OCI-LY3 (cell line): ENCODE data around the gene MLXIP.
"Not testable (repeated sequence)": the region's sequence is repeated elsewhere in the genome, so short reads cannot be mapped to it uniquely, and the experiment has no call there.

Source experiments
- H2AFZ ChIP-seq: fragments of 200-600, 300-600 bp; shearing (Covaris generic); 2 replicates; pipeline ENCODE4 v1.6.0; 2014; ENCODE audit warnings: antibody characterized with exemption, low read depth, low read length
- H3K27ac ChIP-seq: fragments of 200-600, 300-600 bp; sonication (generic); 2 replicates; pipeline ENCODE4 v1.5.1; 2014; ENCODE audit warnings: mild to moderate bottlenecking, low read length, moderate library complexity, mixed read lengths
- H3K27me3 ChIP-seq: fragments of 200-600, 300-600 bp; sonication (generic); 2 replicates; pipeline ENCODE4 v1.6.1; 2014; ENCODE audit warnings: low read depth, low read length, mixed read lengths
- H3K36me3 ChIP-seq: fragments of 200-600, 300-600 bp; sonication (generic); replicated peaks from 2 replicates; pipeline ENCODE3; 2014; ENCODE audit warnings: low read depth, low read length, mixed read lengths
- H3K4me1 ChIP-seq: fragments of 300-600, 200-600 bp; sonication (generic); 2 replicates; pipeline ENCODE4 v1.6.1; 2014; ENCODE audit warnings: low read length, mixed read lengths
- H3K4me2 ChIP-seq: fragments of 200-600, 300-600 bp; sonication (generic); 2 replicates; pipeline ENCODE4 v1.6.1; 2014; ENCODE audit warnings: low read length, mixed read lengths
- H3K4me3 ChIP-seq: fragments of 300-600, 200-600 bp; sonication (generic); 2 replicates; pipeline ENCODE4 v1.5.1; 2014; ENCODE audit warnings: antibody characterized with exemption, mild to moderate bottlenecking, low read length, moderate library complexity
- H3K79me2 ChIP-seq: fragments of 300-600, 200-600 bp; shearing (Covaris generic); 2 replicates; pipeline ENCODE4 v1.6.1; 2014; ENCODE audit warnings: mild to moderate bottlenecking, low read length, mixed read lengths
- H3K9ac ChIP-seq: fragments of 300-600, 200-600 bp; shearing (Covaris generic); 2 replicates; pipeline ENCODE4 v1.6.0; 2014; ENCODE audit warnings: mild to moderate bottlenecking, low read length, moderate library complexity
- H3K9me3 ChIP-seq: fragments of 200-600, 300-600 bp; shearing (Covaris generic); 2 replicates; pipeline ENCODE4 v1.6.1; 2014; ENCODE audit warnings: low read length, mixed read lengths; ENCODE audit not compliant: insufficient read depth
- H4K20me1 ChIP-seq: fragments of 200-600, 300-600 bp; sonication (generic); 2 replicates; pipeline ENCODE4 v1.6.1; 2016; ENCODE audit warnings: low read length, mixed read lengths; ENCODE audit not compliant: insufficient read depth
- CTCF ChIP-seq: fragments of 200-600, 300-600 bp; sonication (generic); IDR thresholded peaks from 2 replicates; pipeline ENCODE4 v1.5.1; 2014; ENCODE audit warnings: antibody characterized with exemption, low read length, low read depth
- EZH2phosphoT487 ChIP-seq: fragments of 200-600 bp; shearing (Covaris generic); IDR thresholded peaks from 2 replicates; pipeline ENCODE4 v1.6.1; 2018; ENCODE audit warnings: antibody characterized with exemption, mixed run types, low read depth

MLXIP gene

GRCh38 chr12:122054842-122055520 is 23.6 kb upstream of the MLXIP start:
- Histone ChIP-seq H3K27me3 (no peaks in the 10 kb centered on the region), H4K20me1 (peaks cover 4% of the 10 kb centered on the region; the same call in 1 of the 2 replicates), H3K9me3 (no peaks in the 10 kb centered on the region), H2AFZ (no peak overlapping the region), H3K4me1 (no peaks in the 10 kb centered on the region), H3K4me3 (no peak overlapping the region), H3K79me2 (no peaks in the 10 kb centered on the region), H3K9ac (no peak overlapping the region), H3K4me2 (no peak overlapping the region), H3K27ac (no peak overlapping the region), H3K36me3 (peaks cover 52% of the 10 kb centered on the region)
- TF ChIP-seq EZH2phosphoT487 (no peak), CTCF (no peak)

- not testable (repeated sequence) for H3K27ac ChIP-seq, H3K4me3 ChIP-seq, H4K20me1 ChIP-seq, H3K79me2 ChIP-seq, H3K9ac ChIP-seq, H3K27me3 ChIP-seq, H2AFZ ChIP-seq, H3K4me2 ChIP-seq, H3K9me3 ChIP-seq, H3K4me1 ChIP-seq
- peaks cover 51% of the 10 kb centered on the region for H3K36me3 ChIP-seq
Observed at GRCh38 chr12:122056406-122056805, 22.1 kb upstream of the MLXIP start.

- Histone ChIP-seq H3K27me3 (no peaks in the 10 kb centered on the region), H3K27ac (no peak overlapping the region), H3K4me2 (no peak overlapping the region), H3K9me3 (no peaks in the 10 kb centered on the region), H3K4me1 (no peaks in the 10 kb centered on the region), H3K4me3 (no peak overlapping the region), H2AFZ (no peak overlapping the region), H3K36me3 (peaks cover 57% of the 10 kb centered on the region), H3K9ac (no peak overlapping the region), H4K20me1 (peaks cover 4% of the 10 kb centered on the region; the same call in 1 of the 2 replicates), H3K79me2 (no peaks in the 10 kb centered on the region)
- TF ChIP-seq EZH2phosphoT487 (no peak), CTCF (no peak)
Observed at GRCh38 chr12:122057007-122057735, 21.4 kb upstream of the MLXIP start.

- no peak overlapping the region for H3K27ac ChIP-seq
- peaks cover 4% of the 10 kb centered on the region; the same call in 1 of the 2 replicates for H4K20me1 ChIP-seq
- H3K9me3 ChIP-seq: no peaks in the 10 kb centered on the region
- H3K27me3 ChIP-seq: no peaks in the 10 kb centered on the region
- TF ChIP-seq EZH2phosphoT487 (no peak), CTCF (no peak)
- H2AFZ ChIP-seq: no peak overlapping the region
- no peaks in the 10 kb centered on the region for H3K4me1 ChIP-seq
- no peak overlapping the region for H3K4me2 ChIP-seq
- H3K4me3 ChIP-seq: no peak overlapping the region
- H3K36me3 ChIP-seq: peaks cover 55% of the 10 kb centered on the region
- H3K79me2 ChIP-seq: no peaks in the 10 kb centered on the region
- no peak overlapping the region for H3K9ac ChIP-seq
Observed at GRCh38 chr12:122057769-122058168, 20.8 kb upstream of the MLXIP start.
